Nephron (organoid): Measurements from ENCODE around the gene CELF5.
A peak's percentile ranks its signal among the peaks of the same experiment; 100 is the strongest.

ENCODE experiments used
- H3K27ac Mint-ChIP-seq, 3 experiments: 2 replicates each; pipeline ENCODE4 v1.8.0; 2020; ENCODE audit warnings: mixed read lengths in 3 of 3, mild to moderate bottlenecking in 2 of 3, moderate library complexity in 1 of 3
- H3K27me3 Mint-ChIP-seq: 2 replicates; pipeline ENCODE4 v1.8.0; 2021; ENCODE audit warnings: low read depth, mild to moderate bottlenecking, moderate library complexity, mixed read lengths
- H3K36me3 Mint-ChIP-seq: 2 replicates; pipeline ENCODE4 v1.8.0; 2020; ENCODE audit warnings: low read depth, mixed read lengths
- H3K4me1 Mint-ChIP-seq: 2 replicates; pipeline ENCODE4 v1.8.0; 2020; ENCODE audit warnings: mixed read lengths
- H3K4me3 Mint-ChIP-seq, 3 experiments: 2 replicates each; pipeline ENCODE4 v1.8.0; 2020; ENCODE audit warnings: mild to moderate bottlenecking in 3 of 3, mixed read lengths in 3 of 3, moderate library complexity in 2 of 3
- H3K9me3 Mint-ChIP-seq: 2 replicates; pipeline ENCODE4 v1.8.0; 2020; ENCODE audit warnings: mixed read lengths
- CTCF ChIP-seq, 3 experiments: fragments of 200-600 bp; sonication (generic); IDR thresholded peaks; one replicate each; pipeline ENCODE4 v1.5.0; 2021; ENCODE audit warnings: antibody characterized with exemption in 3 of 3; ENCODE audit not compliant: unreplicated experiment in 3 of 3

CELF5 gene

GRCh38 chr19:3224346-3225168 is at the start of gene CELF5:
Gene CELF5, plus strand, starts transcription at chr19:3224661. Its CDS starts 79 bp downstream, at chr19:3224740.
- Mint-ChIP-seq H3K36me3 (no peaks in the 10 kb centered on the region), H3K4me3 (peak within 1 kb of the TSS; percentile 49 to 56 (median 50)), H3K4me1 (peaks cover 4% of the 10 kb centered on the region), H3K9me3 (no peaks in the 10 kb centered on the region), H3K27me3 (peaks cover 29% of the 10 kb centered on the region), H3K27ac (no peak within 1 kb of the TSS)
- peak; percentile 52 to 60 (median 56) for TF ChIP-seq CTCF (IDR thresholded peaks at IDR 0.05; ENCODE audit: unreplicated experiment in 3 of 3)

- Mint-ChIP-seq H3K4me1 (peaks cover 6% of the 10 kb centered on the region), H3K4me3 (no peak overlapping the region), H3K27me3 (peaks cover 12% of the 10 kb centered on the region), H3K36me3 (no peaks in the 10 kb centered on the region), H3K9me3 (no peaks in the 10 kb centered on the region), H3K27ac (no peak overlapping the region)
- no peak for TF ChIP-seq CTCF (IDR thresholded peaks at IDR 0.05; ENCODE audit: unreplicated experiment in 3 of 3)
Observed at GRCh38 chr19:3175781-3176714, 48.4 kb upstream of the CELF5 start.

- no peak overlapping the region for H3K4me3 Mint-ChIP-seq
- no peak for TF ChIP-seq CTCF (IDR thresholded peaks at IDR 0.05; ENCODE audit: unreplicated experiment in 3 of 3)
- H3K4me1 Mint-ChIP-seq: peaks cover 6% of the 10 kb centered on the region
- no peaks in the 10 kb centered on the region for H3K36me3 Mint-ChIP-seq
- peaks cover 9% of the 10 kb centered on the region for H3K27me3 Mint-ChIP-seq
- no peak overlapping the region for H3K27ac Mint-ChIP-seq
- no peaks in the 10 kb centered on the region for H3K9me3 Mint-ChIP-seq
Observed at GRCh38 chr19:3176715-3177501, 47.6 kb upstream of the CELF5 start.

- peaks cover 9% of the 10 kb centered on the region for H3K27me3 Mint-ChIP-seq
- TF ChIP-seq CTCF (IDR thresholded peaks at IDR 0.05; ENCODE audit: unreplicated experiment in 3 of 3): no peak
- no peaks in the 10 kb centered on the region for H3K36me3 Mint-ChIP-seq
- H3K27ac Mint-ChIP-seq: no peak within 1 kb of the TSS
- H3K4me1 Mint-ChIP-seq: peaks cover 6% of the 10 kb centered on the region
- H3K4me3 Mint-ChIP-seq: no peak within 1 kb of the TSS
- H3K9me3 Mint-ChIP-seq: no peaks in the 10 kb centered on the region
Observed at GRCh38 chr19:3178377-3178972, 46.0 kb upstream of the CELF5 start, which contains the start of gene S1PR4. Gene S1PR4, plus strand, starts transcription at chr19:3178769. Its CDS starts 24 bp downstream, at chr19:3178793.

- Mint-ChIP-seq H3K4me3 (no peak overlapping the region), H3K36me3 (no peaks in the 10 kb centered on the region), H3K9me3 (no peaks in the 10 kb centered on the region), H3K27ac (no peak overlapping the region), H3K27me3 (peaks cover 10% of the 10 kb centered on the region), H3K4me1 (peaks cover 6% of the 10 kb centered on the region)
- no peak for TF ChIP-seq CTCF (IDR thresholded peaks at IDR 0.05; ENCODE audit: unreplicated experiment in 3 of 3)
Observed at GRCh38 chr19:3178973-3179738, 45.3 kb upstream of the CELF5 start.
